Esophagus squamous epithelium (tissue), 5 donors: Measurements from ENCODE around the gene ETV1. TPM values are rescaled to one million over a fixed set of nuclear protein-coding genes. Genes with fewer than 3 reads are reported as not detected.
"Not testable (repeated sequence)": the region's sequence is repeated elsewhere in the genome, so short reads cannot be mapped to it uniquely, and the experiment has no call there.

Experiments used
- DNase-seq: peaks from one replicate; lab custom pipeline; 2025; lab: John Stamatoyannopoulos, UW
- H3K27ac ChIP-seq, 4 donors: fragments of 200-600 bp; sonication (generic); one replicate each; pipeline ENCODE4 v1.5.1; 2016 to 2019; ENCODE audit warnings: mild to moderate bottlenecking in 1 of 4
- H3K27me3 ChIP-seq, 4 donors: fragments of 200-600 bp; sonication (generic); 1 replicate in 3 of 4; 2 replicates in 1 of 4; pipeline versions ENCODE4 v1.5.1 to v1.6.0; 2017 to 2021; ENCODE audit warnings: antibody characterized with exemption in 1 of 4
- H3K36me3 ChIP-seq, 3 donors: fragments of 200-600 bp; sonication (generic); one replicate each; pipeline ENCODE4 v1.5.1; 2016 to 2019
- H3K4me1 ChIP-seq, 3 donors: fragments of 200-600 bp; sonication (generic); one replicate each; pipeline ENCODE4 v1.5.1; 2017 to 2019
- H3K4me3 ChIP-seq, 4 donors: fragments of 200-600 bp; sonication (generic); 1 replicate in 3 of 4; 2 replicates in 1 of 4; pipeline ENCODE4 v1.5.1; 2016 to 2019; ENCODE audit warnings: mild to moderate bottlenecking in 2 of 4, moderate library complexity in 1 of 4
- H3K9me3 ChIP-seq, 3 donors: fragments of 200-600 bp; sonication (generic); one replicate each; pipeline ENCODE4 v1.5.1; 2016 to 2019
- POLR2A ChIP-seq, 4 donors: fragments of 450-650 bp; IDR thresholded peaks; one replicate each; pipeline ENCODE4 v1.6.1; 2017; ENCODE audit warnings: antibody characterized with exemption in 4 of 4, mild to moderate bottlenecking in 4 of 4, moderate library complexity in 3 of 4
- WGBS, 2 donors: methylation state at CpG; one replicate each; pipeline ENCODE4 v1.1.5; 2018; 5-methylcytosine and 5-hydroxymethylcytosine counted together
- intact Hi-C: fragments of 100-400 bp; cut with DNase I; formaldehyde crosslinking; loops from one replicate; pipeline ENCODE4 v1.15.0; 2022
- total RNA-seq, 4 donors: library from RNA; depleted of rRNA; stranded (reverse); fragments of >200 nt; gene quantifications; one replicate each; pipeline ENCODE4 v1.1.0, GENCODE V29; 2016
- TF ChIP-seq, protein P1 (sequence below), 6 experiments: fragments of 450-650 bp in 4 of 6; fragments of 200-600 bp in 2 of 6; sonication (generic) in 2 of 6; IDR thresholded peaks; one replicate each; pipeline ENCODE4 v1.5.1; 2016 to 2019; ENCODE audit warnings: antibody characterized with exemption in 6 of 6, mild to moderate bottlenecking in 4 of 6, moderate library complexity in 4 of 6
- donor health status: DM: yes; HTN: yes; CAD: no.

Gene ETV1
- total RNA-seq, 4 donors from 2014 or later: 0.27 to 10.0 (median 1.6) TPM

DNA sequence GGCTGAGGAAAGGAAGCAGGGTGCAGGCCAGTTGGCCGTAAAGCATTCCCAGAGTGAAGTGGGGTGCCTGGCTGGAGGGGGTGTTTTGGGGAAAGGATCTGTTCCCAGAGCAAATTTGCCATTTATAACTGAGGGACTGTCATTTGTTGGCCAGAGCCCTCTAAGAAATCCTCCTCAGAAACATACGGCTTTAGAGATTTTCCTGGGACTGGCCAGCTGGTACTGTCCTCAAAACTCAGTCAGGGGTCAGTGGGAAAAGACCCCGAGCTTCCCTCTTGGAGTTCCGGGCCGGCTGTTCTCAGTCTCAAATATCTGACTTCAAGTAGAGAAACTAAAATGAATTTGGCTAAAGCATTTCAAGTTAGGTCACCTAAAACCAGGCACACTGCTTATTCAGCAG lies 55.9 kb downstream of the ETV1 start:
- intact Hi-C loops: no loop called here
- no peak overlapping the region for H3K27ac ChIP-seq
- no peaks in the 10 kb centered on the region for H3K36me3 ChIP-seq
- no peaks in the 10 kb centered on the region for H3K27me3 ChIP-seq
- DNase-seq: no peak
- H3K4me1 ChIP-seq: no peaks in the 10 kb centered on the region
- WGBS, 2 donors: 62 to 81% methylated on average over 5 of the region's 5 CpGs
- H3K9me3 ChIP-seq: no peaks in the 10 kb centered on the region
- no peak overlapping the region for H3K4me3 ChIP-seq
- TF ChIP-seq POLR2A (IDR thresholded peaks at IDR 0.05): no peak
- TF ChIP-seq, protein P1, sequence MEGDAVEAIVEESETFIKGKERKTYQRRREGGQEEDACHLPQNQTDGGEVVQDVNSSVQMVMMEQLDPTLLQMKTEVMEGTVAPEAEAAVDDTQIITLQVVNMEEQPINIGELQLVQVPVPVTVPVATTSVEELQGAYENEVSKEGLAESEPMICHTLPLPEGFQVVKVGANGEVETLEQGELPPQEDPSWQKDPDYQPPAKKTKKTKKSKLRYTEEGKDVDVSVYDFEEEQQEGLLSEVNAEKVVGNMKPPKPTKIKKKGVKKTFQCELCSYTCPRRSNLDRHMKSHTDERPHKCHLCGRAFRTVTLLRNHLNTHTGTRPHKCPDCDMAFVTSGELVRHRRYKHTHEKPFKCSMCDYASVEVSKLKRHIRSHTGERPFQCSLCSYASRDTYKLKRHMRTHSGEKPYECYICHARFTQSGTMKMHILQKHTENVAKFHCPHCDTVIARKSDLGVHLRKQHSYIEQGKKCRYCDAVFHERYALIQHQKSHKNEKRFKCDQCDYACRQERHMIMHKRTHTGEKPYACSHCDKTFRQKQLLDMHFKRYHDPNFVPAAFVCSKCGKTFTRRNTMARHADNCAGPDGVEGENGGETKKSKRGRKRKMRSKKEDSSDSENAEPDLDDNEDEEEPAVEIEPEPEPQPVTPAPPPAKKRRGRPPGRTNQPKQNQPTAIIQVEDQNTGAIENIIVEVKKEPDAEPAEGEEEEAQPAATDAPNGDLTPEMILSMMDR (IDR thresholded peaks at IDR 0.05): no peak

DNA sequence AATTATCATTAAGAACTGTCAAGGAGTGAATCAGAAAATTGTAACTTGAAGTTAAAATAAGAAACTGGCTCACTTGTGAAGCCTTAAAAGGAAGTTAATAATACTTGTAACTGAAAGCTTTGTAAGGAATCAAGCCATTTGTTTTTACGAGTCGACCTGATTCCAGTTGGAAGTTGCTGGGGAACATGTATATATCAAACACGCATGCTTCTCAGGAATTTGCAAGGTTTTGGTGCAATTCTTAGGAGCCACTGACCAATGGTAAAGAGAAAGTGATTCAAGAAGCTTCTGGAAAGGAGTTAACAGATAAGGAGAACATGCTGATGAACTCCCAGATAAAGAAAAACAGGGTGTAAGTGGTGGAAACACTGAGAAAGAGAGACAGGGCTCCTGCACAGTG lies 56.4 kb downstream of the ETV1 start:
- Histone ChIP-seq H3K9me3 (no peaks in the 10 kb centered on the region), H3K4me1 (no peaks in the 10 kb centered on the region), H3K36me3 (no peaks in the 10 kb centered on the region), H3K27ac (no peak overlapping the region), H3K27me3 (no peaks in the 10 kb centered on the region), H3K4me3 (no peak overlapping the region)
- intact Hi-C loops: no loop called here
- no peak for TF ChIP-seq POLR2A (IDR thresholded peaks at IDR 0.05)
- TF ChIP-seq, protein P1 (IDR thresholded peaks at IDR 0.05): no peak
- DNase-seq: no peak
- 44 to 78% methylated on average over 3 of the region's 3 CpGs for WGBS, 2 donors

DNA sequence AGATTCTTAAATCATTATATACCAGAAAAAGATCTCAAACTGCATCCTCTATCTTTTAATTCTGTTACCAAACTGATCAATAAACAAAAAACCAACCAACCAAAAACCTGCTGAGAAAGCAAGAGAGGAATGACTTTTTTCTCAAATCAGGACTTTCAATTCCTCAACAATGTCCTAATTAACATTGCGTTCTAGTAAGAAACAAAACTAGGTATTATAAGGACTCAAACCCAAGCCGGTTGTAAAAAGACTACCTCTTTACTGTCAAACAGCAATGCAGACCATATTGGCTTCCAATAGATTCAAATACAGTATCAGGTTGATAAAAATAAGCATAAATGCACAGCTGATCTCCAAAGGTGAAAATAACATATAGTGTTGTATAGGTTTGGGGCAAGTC lies 57.3 kb downstream of the ETV1 start:
- intact Hi-C loops: no loop called here
- DNase-seq: no peak
- Histone ChIP-seq H3K4me1 (no peaks in the 10 kb centered on the region), H3K4me3 (no peak overlapping the region), H3K27me3 (no peaks in the 10 kb centered on the region), H3K36me3 (no peaks in the 10 kb centered on the region), H3K9me3 (no peaks in the 10 kb centered on the region), H3K27ac (no peak overlapping the region)
- TF ChIP-seq, protein P1 (IDR thresholded peaks at IDR 0.05): no peak
- no peak for TF ChIP-seq POLR2A (IDR thresholded peaks at IDR 0.05)
- 88 to 95% methylated on average over 2 of the region's 2 CpGs for WGBS, 2 donors

DNA sequence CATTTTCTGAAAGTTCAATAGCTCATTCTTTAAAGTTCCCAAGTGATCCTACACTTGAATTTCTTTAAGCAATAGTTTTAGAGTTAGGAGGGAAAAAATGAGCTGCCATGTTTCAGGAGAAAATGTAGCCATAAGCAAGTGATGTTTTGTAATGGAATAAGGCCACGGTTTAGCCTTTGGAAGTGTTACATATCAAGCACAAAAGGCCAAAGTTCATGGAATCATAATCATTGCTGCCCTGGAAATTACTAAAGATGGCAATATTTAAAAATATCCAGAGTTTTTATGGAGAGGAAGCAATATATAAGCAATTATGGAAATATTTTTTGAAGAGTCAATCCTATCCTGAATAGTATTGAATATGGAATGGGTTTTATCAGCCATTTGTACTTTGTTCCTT lies 68.4 kb downstream of the ETV1 start:
- TF ChIP-seq, protein P1 (IDR thresholded peaks at IDR 0.05): no peak
- no peak for TF ChIP-seq POLR2A (IDR thresholded peaks at IDR 0.05)
- Histone ChIP-seq H3K27ac (no peak overlapping the region), H3K36me3 (no peaks in the 10 kb centered on the region), H3K9me3 (no peaks in the 10 kb centered on the region), H3K4me3 (no peak overlapping the region), H3K27me3 (no peaks in the 10 kb centered on the region), H3K4me1 (peaks cover 0 to 10% (median 0%) of the 10 kb centered on the region in 3 donors)
- 65 to 74% methylated on average over 1 of the region's 1 CpG for WGBS, 2 donors
- no peak for DNase-seq
- intact Hi-C loops: no loop called here

DNA sequence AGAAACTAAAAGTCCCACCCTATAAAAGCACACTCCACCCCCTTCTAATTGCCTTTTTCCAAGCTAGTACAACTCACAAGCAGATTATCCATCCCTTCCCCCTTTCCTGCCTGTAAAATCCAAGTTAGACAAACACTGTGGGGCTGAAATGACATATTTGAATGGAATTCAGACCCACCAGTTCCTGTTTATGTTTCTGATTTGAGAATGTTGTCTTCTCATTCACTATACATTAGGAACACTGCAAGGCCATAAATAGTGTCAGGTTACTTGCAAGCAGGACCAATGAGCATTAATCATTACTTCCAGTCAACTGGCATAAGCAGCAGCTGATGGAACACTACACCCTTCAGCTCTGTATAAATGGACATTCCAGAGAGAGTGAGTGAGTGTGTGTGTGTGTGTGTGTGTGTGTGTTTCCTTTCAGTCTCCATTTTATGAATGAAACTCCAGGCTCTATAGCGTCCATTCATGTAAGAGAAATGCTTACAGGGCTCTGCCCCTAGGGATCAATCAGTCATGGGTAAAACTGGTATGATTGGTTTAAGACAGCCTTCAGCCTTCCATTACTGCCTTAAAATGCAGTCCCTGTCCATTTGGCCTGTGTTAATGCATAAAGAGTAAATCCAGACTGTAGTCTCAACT lies 69.3 kb downstream of the ETV1 start:
- no peak for DNase-seq
- Histone ChIP-seq H3K4me3 (no peak overlapping the region), H3K27me3 (no peaks in the 10 kb centered on the region), H3K27ac (no peak overlapping the region), H3K9me3 (no peaks in the 10 kb centered on the region), H3K36me3 (no peaks in the 10 kb centered on the region), H3K4me1 (peaks cover 0 to 10% (median 0%) of the 10 kb centered on the region in 3 donors)
- WGBS, 2 donors: 9 to 38% methylated on average over 1 of the region's 1 CpG
- intact Hi-C loops: no loop called here
- no peak for TF ChIP-seq POLR2A (IDR thresholded peaks at IDR 0.05)
- TF ChIP-seq, protein P1 (IDR thresholded peaks at IDR 0.05): no peak

DNA sequence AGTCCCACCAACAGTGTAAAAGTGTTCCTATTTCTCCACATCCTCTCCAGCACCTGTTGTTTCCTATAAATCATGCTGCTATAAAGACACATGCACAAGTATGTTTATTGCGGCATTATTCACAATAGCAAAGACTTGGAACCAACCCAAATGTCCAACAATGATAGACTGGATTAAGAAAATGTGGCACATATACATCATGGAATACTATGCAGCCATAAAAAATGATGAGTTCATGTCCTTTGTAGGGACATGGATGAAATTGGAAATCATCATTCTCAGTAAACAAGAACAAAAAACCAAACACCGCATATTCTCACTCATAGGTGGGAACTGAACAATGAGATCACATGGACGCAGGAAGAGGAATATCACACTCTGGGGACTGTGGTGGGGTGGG lies 71.1 kb downstream of the ETV1 start:
- H3K4me3 ChIP-seq, H3K27ac ChIP-seq, H3K9me3 ChIP-seq, H3K27me3 ChIP-seq, intact Hi-C loops, DNase-seq, H3K4me1 ChIP-seq, H3K36me3 ChIP-seq: not testable (repeated sequence)
- WGBS, 2 donors: 96% methylated on average over 3 of the region's 3 CpGs

DNA sequence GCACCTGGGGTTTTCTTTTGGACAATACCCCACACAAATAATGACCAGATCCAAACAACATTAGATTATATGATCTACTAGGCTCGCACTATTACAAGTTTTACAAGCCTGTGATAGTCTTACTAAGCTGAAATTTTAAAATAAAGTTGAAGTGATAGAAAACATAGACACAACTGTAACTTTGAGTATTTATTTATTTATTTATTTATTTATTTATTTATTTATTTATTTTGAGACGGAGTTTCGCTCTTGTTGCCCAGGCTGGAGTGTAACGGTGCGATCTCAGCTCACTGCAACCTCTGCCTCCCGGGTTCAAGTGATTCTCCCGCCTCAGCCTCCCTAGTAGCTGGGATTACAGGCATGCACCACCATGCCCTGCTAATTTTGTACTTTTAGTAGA lies 72.4 kb downstream of the ETV1 start:
- intact Hi-C loops, H3K36me3 ChIP-seq, H3K4me1 ChIP-seq, H3K4me3 ChIP-seq, H3K27ac ChIP-seq, H3K9me3 ChIP-seq, H3K27me3 ChIP-seq, DNase-seq: not testable (repeated sequence)
- WGBS, 2 donors: 86 to 96% methylated on average over 7 of the region's 7 CpGs
